GM21423 (cell line): ENCODE results near the gene P2RY6.
A peak's percentile ranks its signal among the peaks of the same experiment; 100 is the strongest.

Experiments used
- ATAC-seq: cut with Tn5 transposase; IDR thresholded peaks from one replicate; pipeline ENCODE4 v1.9.1; 2021; ENCODE audit warnings: mild to moderate bottlenecking, moderate library complexity; ENCODE audit not compliant: unreplicated experiment

P2RY6 gene

GRCh38 chr11:73275381-73275750 lies 3.2 kb downstream of the P2RY6 start:
- no peak for ATAC-seq

GRCh38 chr11:73277467-73277866 lies 5.3 kb downstream of the P2RY6 start:
- no peak for ATAC-seq

DNA sequence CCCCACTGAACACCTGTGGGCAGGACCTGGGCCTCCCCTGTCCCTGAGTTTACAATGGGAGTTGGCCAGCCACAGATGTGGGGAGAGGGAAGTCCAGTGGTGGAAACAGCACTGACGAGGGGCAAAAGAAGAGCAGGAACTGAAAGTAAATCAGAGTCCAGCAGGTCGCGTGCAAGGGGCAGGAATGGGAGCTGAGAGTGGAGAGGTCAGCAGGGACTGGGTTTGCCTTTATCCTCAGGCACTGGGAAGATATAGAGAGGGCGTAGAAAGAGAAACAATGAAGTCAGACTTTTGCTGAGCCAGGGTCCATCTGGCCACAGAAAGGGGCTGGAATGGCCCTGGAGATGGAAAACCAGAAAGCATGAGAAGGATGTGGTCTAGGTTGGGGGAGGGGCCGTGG lies 8.5 kb downstream of the P2RY6 start:
- no peak for ATAC-seq

- ATAC-seq: no peak
Observed at GRCh38 chr11:73281201-73281741, 9.1 kb downstream of the P2RY6 start.

DNA sequence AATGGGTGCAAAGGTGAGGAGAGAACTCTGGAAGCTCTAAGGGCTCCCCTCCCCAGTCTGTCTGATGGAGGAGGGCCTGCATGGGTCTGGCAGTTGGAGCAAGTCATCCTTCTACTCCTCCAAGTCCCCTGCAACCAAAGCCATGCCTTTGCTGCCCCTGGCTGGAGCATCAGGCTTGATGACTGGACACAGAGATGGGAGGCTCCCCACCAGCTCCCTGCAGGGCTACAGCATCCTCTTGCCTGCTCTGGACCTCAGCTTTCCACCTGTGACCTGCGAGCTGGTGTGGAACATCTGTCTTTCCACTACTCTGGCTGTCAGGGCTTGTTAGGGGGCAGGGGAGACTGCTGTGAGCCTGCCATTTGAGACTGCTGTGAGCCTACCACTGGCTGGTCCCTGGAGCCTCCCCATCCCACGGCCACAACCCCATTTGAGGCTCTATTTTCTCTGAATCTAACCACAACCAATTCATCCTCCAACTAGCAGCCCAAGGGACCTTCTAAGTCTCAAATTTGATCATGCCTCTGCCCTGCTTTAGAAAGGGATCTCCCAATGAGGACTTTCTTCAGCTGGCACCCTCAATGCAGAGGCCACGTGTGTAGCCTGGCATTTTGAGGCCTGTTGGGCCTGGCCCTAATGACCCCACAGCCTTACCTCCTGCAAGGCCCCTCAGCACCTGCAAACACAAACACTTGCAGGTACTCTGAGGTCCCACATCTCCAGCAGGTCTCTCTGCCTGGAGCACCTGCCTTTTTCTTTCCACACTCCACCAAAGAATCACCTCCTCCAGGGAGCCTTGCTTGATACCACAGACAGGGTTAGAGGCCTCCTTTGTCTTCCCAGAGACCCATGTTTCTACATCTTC lies 9.9 kb downstream of the P2RY6 start:
- no peak for ATAC-seq

GRCh38 chr11:73283276-73284000 lies 11.3 kb downstream of the P2RY6 start:
- no peak for ATAC-seq

- ATAC-seq: no peak
Observed at GRCh38 chr11:73284106-73284505, 12.0 kb downstream of the P2RY6 start.

DNA sequence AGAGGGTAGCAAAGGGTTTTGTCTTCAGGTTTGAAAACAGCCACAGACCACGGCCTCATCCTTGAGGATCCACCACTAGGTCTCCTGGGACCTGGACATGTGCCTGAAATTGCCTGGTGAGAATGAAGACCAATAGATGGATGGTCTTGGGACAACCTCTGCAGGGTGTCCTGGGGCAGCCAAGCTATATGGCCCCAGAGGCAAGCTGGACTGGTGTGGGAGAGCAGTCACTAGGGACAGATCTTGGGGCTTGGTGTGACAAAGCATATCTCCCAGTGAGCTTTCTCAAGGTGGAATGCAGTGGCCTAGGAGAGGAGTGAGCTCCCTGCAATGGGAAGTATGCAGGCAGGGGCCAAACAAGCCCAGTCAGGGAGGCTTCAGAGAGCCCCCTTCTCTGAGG lies 13.6 kb downstream of the P2RY6 start:
- ATAC-seq: no peak

DNA sequence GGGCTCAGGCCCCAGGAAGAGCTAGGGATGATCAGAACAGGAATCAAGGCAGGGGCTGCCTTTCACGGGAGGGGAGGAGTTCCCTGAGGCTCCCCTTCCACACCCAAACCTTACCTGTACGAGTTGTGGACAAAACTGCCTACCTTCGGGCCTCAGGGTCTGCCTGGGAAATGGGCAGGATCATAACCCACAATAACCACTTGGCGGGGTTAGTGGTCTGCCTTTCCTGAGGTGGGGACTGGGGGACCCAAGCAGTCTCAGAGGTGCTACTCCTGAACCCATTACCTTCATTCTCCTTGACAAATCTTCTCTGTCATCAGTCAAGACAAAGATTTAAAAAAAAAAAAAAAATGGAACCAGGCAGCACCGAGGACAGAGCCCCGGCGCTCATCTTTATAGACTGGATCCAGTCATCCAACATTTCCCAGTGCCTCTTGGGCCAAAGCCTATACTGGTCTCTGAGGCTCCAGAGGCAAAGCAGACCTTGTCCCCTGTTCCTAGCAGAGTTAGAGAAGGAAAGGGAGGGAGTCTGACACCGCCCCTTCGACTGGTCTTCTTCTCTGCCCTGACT lies 14.2 kb downstream of the P2RY6 start:
- ATAC-seq: no peak

GRCh38 chr11:73287400-73288101 lies 15.4 kb downstream of the P2RY6 start:
- no peak for ATAC-seq

- peak; percentile 10 for ATAC-seq
Observed at GRCh38 chr11:73288192-73288872, 16.2 kb downstream of the P2RY6 start.

DNA sequence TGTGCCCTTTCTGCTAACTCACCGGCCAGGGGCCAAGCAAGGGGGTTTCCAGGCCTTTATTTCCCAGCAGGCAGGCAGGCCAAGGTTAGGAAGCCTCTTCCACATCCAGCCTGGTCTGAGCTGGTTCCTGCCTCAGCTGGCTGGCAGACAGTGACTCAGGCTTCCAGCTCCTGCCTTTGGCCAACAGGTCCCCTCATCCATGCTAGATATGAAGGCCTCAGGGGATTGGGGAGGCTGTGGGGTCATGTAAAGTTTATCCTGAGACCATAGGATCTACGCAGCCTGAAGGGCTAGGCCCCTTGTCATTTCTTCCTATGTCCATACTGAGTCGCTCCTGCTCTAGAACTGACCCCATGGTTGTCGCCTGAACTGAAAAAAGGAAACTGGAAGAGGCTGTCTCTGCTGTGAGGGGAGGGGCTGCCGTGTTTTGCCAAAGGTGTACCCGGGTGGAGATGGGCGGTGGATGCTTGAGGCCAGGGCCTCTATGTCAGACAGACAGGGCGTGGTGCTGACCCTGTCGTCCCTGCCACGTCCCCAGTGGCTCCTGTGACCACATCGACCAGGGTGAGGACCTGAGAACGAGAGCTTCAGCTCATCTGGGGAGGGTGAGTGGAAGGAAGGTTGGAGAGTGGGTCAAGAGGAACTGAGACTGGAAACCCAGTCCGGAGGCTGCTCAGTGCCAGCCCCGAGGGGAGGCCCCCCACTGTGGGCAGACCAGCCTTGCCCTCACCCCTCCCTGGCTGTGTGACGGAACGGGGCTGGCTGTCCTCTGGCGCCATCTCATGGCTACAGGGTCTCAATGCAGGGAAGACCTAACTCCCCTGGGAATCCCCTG lies 17.0 kb downstream of the P2RY6 start:
- peak; percentile 60 for ATAC-seq

- ATAC-seq: no peak
Observed at GRCh38 chr11:73290536-73290935, 18.4 kb downstream of the P2RY6 start.

DNA sequence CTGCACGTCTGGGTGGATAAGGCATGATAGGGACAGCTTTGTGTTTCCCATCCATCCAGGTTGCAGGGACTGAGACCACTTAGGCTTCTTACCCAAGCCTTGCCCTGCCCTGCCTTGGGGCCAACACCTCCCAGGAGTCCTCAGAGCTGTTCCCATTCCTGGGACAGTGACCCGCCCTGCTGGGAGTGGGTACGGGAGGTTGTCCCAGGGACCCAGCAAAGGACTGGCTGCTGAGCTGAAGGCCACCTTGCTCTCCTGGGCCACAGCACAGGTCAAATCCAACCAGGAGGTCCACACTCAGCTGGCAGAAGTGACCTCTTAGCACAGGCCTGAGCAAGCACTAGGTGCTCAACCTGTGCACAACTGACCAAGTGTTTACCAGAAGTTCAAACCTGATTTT lies 19.1 kb downstream of the P2RY6 start:
- ATAC-seq: no peak

DNA sequence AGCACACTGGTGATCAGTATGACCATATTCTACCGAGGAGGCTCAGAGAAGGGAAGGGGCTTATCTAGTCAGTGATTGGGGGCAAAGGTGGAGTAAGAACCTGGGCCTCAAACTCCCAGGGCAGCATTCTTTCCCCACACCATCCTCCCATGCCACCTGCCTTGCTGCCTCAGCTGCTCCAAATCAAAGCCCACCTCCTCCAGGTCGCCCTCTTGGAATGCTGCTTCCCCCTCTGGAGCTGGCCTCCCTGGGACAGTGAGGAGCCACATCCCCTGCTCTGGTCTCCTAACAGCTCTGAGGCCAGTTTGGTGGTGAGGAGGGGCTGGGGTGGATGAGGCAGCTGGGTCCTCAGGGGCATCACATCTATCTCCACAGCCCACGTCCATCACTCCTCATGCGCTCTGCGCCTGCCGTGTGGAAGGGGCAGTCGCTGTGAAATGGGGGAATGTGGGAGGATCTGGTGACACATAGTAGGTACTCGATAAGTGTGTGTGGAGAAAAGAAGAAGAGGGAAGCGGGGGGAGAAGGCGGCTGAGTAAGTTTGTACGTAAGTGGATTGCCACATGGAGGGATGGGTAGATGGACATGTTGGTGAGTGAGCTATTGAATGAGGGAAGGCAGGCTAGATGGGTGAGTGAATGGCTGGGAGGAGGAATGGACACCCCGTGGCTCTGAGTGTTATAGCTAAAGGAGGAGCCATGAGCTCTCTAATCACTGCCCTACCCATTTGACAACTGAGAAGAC lies 19.8 kb downstream of the P2RY6 start:
- no peak for ATAC-seq

- no peak for ATAC-seq
Observed at GRCh38 chr11:73292525-73292894, 20.4 kb downstream of the P2RY6 start.

DNA sequence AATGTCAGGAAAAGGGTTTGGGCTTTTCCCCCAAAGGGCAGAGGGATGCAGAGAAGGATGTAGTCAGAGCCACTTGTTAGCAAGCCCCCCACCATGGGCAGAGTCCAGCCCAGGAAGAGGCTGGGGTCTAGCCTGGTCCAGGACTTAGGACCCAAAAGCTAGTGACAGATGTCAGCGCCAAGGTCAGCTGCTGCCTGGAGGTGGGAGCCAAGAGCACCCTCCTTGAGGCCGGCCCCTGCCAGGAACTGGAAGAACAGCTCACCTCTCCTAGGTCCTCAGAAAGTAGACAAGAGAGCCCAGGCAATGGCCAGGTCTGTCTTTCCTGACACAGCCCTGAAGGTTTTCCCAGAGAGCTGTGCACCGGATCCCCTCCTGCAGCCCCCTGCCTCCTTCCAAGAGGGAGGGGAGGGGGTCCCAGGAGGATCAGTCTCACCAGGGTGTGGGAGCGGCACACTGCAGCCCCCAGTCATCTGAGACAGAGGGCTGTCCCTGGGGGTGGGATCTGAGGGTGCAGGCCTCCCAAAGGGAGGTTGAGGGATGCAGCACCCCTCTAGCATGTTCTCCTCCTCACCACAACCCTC lies 21.3 kb downstream of the P2RY6 start:
- no peak for ATAC-seq

DNA sequence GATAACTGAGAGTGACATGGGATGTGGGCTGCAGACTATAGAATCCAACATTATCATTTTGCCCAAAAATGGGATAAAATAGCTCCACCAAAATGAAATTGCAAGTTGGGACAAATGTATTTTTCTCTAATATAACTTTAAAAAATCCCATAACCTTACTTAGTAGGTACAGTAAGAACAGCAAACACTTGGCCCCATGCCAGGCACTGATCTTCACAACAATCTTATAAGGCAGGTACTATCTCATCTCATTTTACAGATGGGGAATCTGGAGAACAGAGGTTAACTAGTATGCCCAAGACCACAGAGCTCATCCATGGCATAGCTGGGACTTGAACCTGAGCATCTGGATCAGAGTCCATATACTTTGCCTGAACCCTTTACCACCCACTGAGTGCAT lies 22.5 kb downstream of the P2RY6 start:
- ATAC-seq: no peak
